Fibroblast of lung (primary cell): ENCODE data around the gene PTPRE.

ENCODE experiments used
- EZH2 ChIP-seq: IDR thresholded peaks from 2 replicates; pipeline ENCODE4 v1.5.1; 2012; ENCODE audit warnings: low read length, control low read depth, mild to moderate bottlenecking; ENCODE audit errors: missing control alignments
- TF ChIP-seq, protein P1 (sequence below), 2 donors: IDR thresholded peaks in 1 of 2; conservative IDR thresholded peaks in 1 of 2; 1 replicate in 1 of 2; 2 replicates in 1 of 2; pipeline ENCODE4 v1.5.1; 2011 to 2012; ENCODE audit warnings: low read length in 2 of 2, control low read depth in 1 of 2, inconsistent platforms in 1 of 2, low read depth in 1 of 2, mild to moderate bottlenecking in 1 of 2

- TF ChIP-seq, protein P1, sequence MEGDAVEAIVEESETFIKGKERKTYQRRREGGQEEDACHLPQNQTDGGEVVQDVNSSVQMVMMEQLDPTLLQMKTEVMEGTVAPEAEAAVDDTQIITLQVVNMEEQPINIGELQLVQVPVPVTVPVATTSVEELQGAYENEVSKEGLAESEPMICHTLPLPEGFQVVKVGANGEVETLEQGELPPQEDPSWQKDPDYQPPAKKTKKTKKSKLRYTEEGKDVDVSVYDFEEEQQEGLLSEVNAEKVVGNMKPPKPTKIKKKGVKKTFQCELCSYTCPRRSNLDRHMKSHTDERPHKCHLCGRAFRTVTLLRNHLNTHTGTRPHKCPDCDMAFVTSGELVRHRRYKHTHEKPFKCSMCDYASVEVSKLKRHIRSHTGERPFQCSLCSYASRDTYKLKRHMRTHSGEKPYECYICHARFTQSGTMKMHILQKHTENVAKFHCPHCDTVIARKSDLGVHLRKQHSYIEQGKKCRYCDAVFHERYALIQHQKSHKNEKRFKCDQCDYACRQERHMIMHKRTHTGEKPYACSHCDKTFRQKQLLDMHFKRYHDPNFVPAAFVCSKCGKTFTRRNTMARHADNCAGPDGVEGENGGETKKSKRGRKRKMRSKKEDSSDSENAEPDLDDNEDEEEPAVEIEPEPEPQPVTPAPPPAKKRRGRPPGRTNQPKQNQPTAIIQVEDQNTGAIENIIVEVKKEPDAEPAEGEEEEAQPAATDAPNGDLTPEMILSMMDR (conservative IDR thresholded peaks at IDR 0.05 in 1 of 2, IDR thresholded peaks at IDR 0.05 in 1 of 2; ENCODE audit: low read depth in 1 of 2, low read length in 2 of 2), result no peak
- no peak for TF ChIP-seq EZH2
These were observed 109.6 kb downstream of the PTPRE start for GRCh38 chr10:128016423-128017060.
